ENCODE data around the gene PRKAR2A. TPM values are rescaled to one million over a fixed set of nuclear protein-coding genes. Genes with fewer than 3 reads are reported as not detected.

The PRKAR2A gene
- total and polyA plus RNA-seq, 9 of the 15 experiments (the other 6 are each of a cell fraction or from before 2014, with no cell fraction given) = 15.9 to 84.5 (median 37.6) TPM

DNA sequence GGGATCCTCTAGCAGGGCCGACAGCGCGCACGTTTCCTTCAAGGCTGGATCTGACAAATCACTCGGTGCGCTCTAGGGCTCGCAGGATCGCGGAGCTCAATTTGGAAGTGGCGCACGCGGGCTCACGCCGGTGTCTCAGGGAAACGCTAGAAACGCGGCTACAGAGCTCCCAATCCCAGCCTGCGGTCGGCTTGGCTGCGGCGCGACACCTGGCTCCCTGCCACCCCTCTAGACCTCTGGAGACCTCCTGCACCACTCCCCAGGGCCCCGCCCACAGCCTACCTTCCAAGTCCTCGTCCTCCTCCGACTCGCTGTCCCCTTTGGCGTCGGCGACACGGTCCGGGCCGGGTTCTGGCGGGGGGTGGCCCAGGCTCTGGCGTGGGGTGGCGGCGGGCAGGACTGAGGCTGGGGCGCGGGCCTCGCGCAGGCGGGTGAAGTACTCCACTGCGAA is 596 bp downstream of the PRKAR2A start (continued):
- TF ChIP-seq, protein P1, sequence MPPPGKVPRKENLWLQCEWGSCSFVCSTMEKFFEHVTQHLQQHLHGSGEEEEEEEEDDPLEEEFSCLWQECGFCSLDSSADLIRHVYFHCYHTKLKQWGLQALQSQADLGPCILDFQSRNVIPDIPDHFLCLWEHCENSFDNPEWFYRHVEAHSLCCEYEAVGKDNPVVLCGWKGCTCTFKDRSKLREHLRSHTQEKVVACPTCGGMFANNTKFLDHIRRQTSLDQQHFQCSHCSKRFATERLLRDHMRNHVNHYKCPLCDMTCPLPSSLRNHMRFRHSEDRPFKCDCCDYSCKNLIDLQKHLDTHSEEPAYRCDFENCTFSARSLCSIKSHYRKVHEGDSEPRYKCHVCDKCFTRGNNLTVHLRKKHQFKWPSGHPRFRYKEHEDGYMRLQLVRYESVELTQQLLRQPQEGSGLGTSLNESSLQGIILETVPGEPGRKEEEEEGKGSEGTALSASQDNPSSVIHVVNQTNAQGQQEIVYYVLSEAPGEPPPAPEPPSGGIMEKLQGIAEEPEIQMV (tag; conservative IDR thresholded peaks at IDR 0.05; ENCODE audit: low read depth) = peak; percentile 57; the same call in 1 of the 2 replicates
- TF ChIP-seq FOXJ3 (CRISPR knock-in tag; IDR thresholded peaks at IDR 0.05) = no peak
- TF ChIP-seq, protein P2, sequence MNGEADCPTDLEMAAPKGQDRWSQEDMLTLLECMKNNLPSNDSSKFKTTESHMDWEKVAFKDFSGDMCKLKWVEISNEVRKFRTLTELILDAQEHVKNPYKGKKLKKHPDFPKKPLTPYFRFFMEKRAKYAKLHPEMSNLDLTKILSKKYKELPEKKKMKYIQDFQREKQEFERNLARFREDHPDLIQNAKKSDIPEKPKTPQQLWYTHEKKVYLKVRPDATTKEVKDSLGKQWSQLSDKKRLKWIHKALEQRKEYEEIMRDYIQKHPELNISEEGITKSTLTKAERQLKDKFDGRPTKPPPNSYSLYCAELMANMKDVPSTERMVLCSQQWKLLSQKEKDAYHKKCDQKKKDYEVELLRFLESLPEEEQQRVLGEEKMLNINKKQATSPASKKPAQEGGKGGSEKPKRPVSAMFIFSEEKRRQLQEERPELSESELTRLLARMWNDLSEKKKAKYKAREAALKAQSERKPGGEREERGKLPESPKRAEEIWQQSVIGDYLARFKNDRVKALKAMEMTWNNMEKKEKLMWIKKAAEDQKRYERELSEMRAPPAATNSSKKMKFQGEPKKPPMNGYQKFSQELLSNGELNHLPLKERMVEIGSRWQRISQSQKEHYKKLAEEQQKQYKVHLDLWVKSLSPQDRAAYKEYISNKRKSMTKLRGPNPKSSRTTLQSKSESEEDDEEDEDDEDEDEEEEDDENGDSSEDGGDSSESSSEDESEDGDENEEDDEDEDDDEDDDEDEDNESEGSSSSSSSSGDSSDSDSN (IDR thresholded peaks at IDR 0.05; ENCODE audit: borderline replicate concordance in 1 of 2, low read depth in 2 of 2, low read length in 2 of 2) = peak in 1 of 2 experiments; percentile 41; a peak in 1 of 4 replicates
- no peak for TF ChIP-seq TOE1 (IDR thresholded peaks at IDR 0.05; ENCODE audit: borderline replicate concordance)
- no peak for TF ChIP-seq TOE1 (CRISPR knock-in tag; IDR thresholded peaks at IDR 0.05; ENCODE audit: borderline replicate concordance, low read depth)
- TF ChIP-seq MYBL2 (IDR thresholded peaks at IDR 0.05; ENCODE audit: low read depth) = no peak
- TF ChIP-seq MYBL2 (CRISPR knock-in tag; IDR thresholded peaks at IDR 0.05; ENCODE audit: borderline replicate concordance) = no peak
- no peak for TF ChIP-seq ZNF184 (CRISPR knock-in tag; IDR thresholded peaks at IDR 0.05)
- TF ChIP-seq JUNB (CRISPR knock-in tag; conservative IDR thresholded peaks at IDR 0.05) = no peak
- no peak for TF ChIP-seq GATA2 (CRISPR knock-in tag; IDR thresholded peaks at IDR 0.05)
- TF ChIP-seq, protein P3, sequence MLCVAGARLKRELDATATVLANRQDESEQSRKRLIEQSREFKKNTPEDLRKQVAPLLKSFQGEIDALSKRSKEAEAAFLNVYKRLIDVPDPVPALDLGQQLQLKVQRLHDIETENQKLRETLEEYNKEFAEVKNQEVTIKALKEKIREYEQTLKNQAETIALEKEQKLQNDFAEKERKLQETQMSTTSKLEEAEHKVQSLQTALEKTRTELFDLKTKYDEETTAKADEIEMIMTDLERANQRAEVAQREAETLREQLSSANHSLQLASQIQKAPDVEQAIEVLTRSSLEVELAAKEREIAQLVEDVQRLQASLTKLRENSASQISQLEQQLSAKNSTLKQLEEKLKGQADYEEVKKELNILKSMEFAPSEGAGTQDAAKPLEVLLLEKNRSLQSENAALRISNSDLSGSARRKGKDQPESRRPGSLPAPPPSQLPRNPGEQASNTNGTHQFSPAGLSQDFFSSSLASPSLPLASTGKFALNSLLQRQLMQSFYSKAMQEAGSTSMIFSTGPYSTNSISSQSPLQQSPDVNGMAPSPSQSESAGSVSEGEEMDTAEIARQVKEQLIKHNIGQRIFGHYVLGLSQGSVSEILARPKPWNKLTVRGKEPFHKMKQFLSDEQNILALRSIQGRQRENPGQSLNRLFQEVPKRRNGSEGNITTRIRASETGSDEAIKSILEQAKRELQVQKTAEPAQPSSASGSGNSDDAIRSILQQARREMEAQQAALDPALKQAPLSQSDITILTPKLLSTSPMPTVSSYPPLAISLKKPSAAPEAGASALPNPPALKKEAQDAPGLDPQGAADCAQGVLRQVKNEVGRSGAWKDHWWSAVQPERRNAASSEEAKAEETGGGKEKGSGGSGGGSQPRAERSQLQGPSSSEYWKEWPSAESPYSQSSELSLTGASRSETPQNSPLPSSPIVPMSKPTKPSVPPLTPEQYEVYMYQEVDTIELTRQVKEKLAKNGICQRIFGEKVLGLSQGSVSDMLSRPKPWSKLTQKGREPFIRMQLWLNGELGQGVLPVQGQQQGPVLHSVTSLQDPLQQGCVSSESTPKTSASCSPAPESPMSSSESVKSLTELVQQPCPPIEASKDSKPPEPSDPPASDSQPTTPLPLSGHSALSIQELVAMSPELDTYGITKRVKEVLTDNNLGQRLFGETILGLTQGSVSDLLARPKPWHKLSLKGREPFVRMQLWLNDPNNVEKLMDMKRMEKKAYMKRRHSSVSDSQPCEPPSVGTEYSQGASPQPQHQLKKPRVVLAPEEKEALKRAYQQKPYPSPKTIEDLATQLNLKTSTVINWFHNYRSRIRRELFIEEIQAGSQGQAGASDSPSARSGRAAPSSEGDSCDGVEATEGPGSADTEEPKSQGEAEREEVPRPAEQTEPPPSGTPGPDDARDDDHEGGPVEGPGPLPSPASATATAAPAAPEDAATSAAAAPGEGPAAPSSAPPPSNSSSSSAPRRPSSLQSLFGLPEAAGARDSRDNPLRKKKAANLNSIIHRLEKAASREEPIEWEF (CRISPR knock-in tag; IDR thresholded peaks at IDR 0.05) = no peak
- TF ChIP-seq, protein P4, sequence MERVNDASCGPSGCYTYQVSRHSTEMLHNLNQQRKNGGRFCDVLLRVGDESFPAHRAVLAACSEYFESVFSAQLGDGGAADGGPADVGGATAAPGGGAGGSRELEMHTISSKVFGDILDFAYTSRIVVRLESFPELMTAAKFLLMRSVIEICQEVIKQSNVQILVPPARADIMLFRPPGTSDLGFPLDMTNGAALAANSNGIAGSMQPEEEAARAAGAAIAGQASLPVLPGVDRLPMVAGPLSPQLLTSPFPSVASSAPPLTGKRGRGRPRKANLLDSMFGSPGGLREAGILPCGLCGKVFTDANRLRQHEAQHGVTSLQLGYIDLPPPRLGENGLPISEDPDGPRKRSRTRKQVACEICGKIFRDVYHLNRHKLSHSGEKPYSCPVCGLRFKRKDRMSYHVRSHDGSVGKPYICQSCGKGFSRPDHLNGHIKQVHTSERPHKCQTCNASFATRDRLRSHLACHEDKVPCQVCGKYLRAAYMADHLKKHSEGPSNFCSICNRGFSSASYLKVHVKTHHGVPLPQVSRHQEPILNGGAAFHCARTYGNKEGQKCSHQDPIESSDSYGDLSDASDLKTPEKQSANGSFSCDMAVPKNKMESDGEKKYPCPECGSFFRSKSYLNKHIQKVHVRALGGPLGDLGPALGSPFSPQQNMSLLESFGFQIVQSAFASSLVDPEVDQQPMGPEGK (CRISPR knock-in tag; IDR thresholded peaks at IDR 0.05; ENCODE audit: borderline replicate concordance) = no peak
- TF ChIP-seq HMGN3 (IDR thresholded peaks at IDR 0.05; ENCODE audit: borderline replicate concordance, extremely low read depth, insufficient read length, low read depth, low read length) = no peak
- no peak for TF ChIP-seq ZNF121 (CRISPR knock-in tag; conservative IDR thresholded peaks at IDR 0.05)

All from K562 (cell line).